Type B pancreatic cell (in vitro differentiated cells): ENCODE data around the gene GBX2. TPM values are rescaled to one million over a fixed set of nuclear protein-coding genes. Genes with fewer than 3 reads are reported as not detected.

Source experiments
- DNase-seq: peaks from one replicate; pipeline ENCODE4 v3.0.0; 2021; ENCODE audit warnings: mixed read lengths; ENCODE audit not compliant: unreplicated experiment; ENCODE audit errors: extremely low spot score
- H3K27ac Mint-ChIP-seq: 2 replicates; pipeline ENCODE4 v1.8.0; 2021; ENCODE audit warnings: mild to moderate bottlenecking, mixed read lengths
- H3K27me3 Mint-ChIP-seq: 2 replicates; pipeline ENCODE4 v1.8.0; 2021; ENCODE audit warnings: mixed read lengths
- H3K36me3 Mint-ChIP-seq: 2 replicates; pipeline ENCODE4 v1.8.0; 2021; ENCODE audit warnings: mixed read lengths
- H3K4me1 Mint-ChIP-seq: one replicate; pipeline ENCODE4 v1.8.0; 2021; ENCODE audit warnings: mixed read lengths; ENCODE audit not compliant: unreplicated experiment
- H3K4me3 Mint-ChIP-seq: 2 replicates; pipeline ENCODE4 v1.8.0; 2021; ENCODE audit warnings: mild to moderate bottlenecking, mixed read lengths
- H3K9me3 Mint-ChIP-seq: 2 replicates; pipeline ENCODE4 v1.8.0; 2021; ENCODE audit warnings: mixed read lengths
- total RNA-seq: library from RNA; stranded (reverse); gene quantifications from 2 replicates; pipeline ENCODE4 v1.2.1, GENCODE V29; 2021; ENCODE audit warnings: low replicate concordance
- TF ChIP-seq, protein P1 (sequence below): fragments of 200-600 bp; sonication (generic); conservative IDR thresholded peaks from 2 replicates; pipeline ENCODE4 v1.5.0; 2021; ENCODE audit warnings: antibody characterized with exemption, mild to moderate bottlenecking

The GBX2 gene
- total RNA-seq, 1 donor from 2014 or later, result 2.1 TPM

- Mint-ChIP-seq H3K36me3 (no peaks in the 10 kb centered on the region), H3K9me3 (no peaks in the 10 kb centered on the region), H3K4me3 (no peak overlapping the region), H3K27me3 (peaks cover 21% of the 10 kb centered on the region), H3K27ac (no peak overlapping the region), H3K4me1 (peaks cover 4% of the 10 kb centered on the region)
- DNase-seq, result peak; percentile 57
- TF ChIP-seq, protein P1, sequence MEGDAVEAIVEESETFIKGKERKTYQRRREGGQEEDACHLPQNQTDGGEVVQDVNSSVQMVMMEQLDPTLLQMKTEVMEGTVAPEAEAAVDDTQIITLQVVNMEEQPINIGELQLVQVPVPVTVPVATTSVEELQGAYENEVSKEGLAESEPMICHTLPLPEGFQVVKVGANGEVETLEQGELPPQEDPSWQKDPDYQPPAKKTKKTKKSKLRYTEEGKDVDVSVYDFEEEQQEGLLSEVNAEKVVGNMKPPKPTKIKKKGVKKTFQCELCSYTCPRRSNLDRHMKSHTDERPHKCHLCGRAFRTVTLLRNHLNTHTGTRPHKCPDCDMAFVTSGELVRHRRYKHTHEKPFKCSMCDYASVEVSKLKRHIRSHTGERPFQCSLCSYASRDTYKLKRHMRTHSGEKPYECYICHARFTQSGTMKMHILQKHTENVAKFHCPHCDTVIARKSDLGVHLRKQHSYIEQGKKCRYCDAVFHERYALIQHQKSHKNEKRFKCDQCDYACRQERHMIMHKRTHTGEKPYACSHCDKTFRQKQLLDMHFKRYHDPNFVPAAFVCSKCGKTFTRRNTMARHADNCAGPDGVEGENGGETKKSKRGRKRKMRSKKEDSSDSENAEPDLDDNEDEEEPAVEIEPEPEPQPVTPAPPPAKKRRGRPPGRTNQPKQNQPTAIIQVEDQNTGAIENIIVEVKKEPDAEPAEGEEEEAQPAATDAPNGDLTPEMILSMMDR, result no peak
Measured at GRCh38 chr2:236214376-236214995, 46.3 kb upstream of the GBX2 start.

- Mint-ChIP-seq H3K9me3 (no peaks in the 10 kb centered on the region), H3K36me3 (no peaks in the 10 kb centered on the region), H3K4me1 (peaks cover 9% of the 10 kb centered on the region), H3K27ac (no peak overlapping the region), H3K27me3 (peaks cover 17% of the 10 kb centered on the region), H3K4me3 (no peak overlapping the region)
- TF ChIP-seq, protein P1, result no peak
- DNase-seq, result peak; percentile 48
Measured at GRCh38 chr2:236211296-236211695, 43.1 kb upstream of the GBX2 start.

- peaks cover 9% of the 10 kb centered on the region for H3K4me1 Mint-ChIP-seq
- H3K9me3 Mint-ChIP-seq, result no peaks in the 10 kb centered on the region
- H3K36me3 Mint-ChIP-seq, result no peaks in the 10 kb centered on the region
- H3K4me3 Mint-ChIP-seq, result no peak overlapping the region
- peaks cover 15% of the 10 kb centered on the region for H3K27me3 Mint-ChIP-seq
- TF ChIP-seq, protein P1, result no peak
- DNase-seq, result peak; percentile 36
- H3K27ac Mint-ChIP-seq, result no peak overlapping the region
Measured at GRCh38 chr2:236210536-236210935, 42.4 kb upstream of the GBX2 start.

DNA sequence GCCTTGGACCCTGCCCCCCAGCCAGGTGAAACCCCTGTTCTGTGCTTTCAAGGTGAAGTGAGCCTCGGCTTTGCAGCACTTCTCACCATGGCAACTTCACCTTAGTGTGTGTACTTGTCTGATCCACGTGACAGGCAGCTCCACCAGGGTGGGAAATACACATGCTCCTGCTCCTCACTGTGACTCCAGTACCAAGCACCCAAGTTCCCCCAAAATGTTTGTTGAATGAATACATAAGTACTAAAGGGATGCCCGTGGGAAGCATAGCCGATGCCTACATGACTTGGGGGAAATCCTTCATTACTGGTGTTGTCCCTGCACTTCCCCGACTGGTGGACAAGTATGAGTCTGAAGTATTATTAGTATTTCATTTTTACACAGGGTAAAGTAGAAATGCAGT, 41.8 kb upstream of the GBX2 start:
- Mint-ChIP-seq H3K4me1 (peaks cover 9% of the 10 kb centered on the region), H3K27ac (no peak overlapping the region), H3K4me3 (no peak overlapping the region), H3K27me3 (peaks cover 15% of the 10 kb centered on the region), H3K36me3 (no peaks in the 10 kb centered on the region), H3K9me3 (no peaks in the 10 kb centered on the region)
- TF ChIP-seq, protein P1, result no peak
- DNase-seq, result no peak

- no peak overlapping the region for H3K27ac Mint-ChIP-seq
Measured at GRCh38 chr2:236209535-236209934, 41.3 kb upstream of the GBX2 start.

More at GRCh38 chr2:236209535-236209934, 41.3 kb upstream of the GBX2 start:
- Mint-ChIP-seq H3K9me3 (no peaks in the 10 kb centered on the region), H3K4me1 (peaks cover 9% of the 10 kb centered on the region), H3K36me3 (no peaks in the 10 kb centered on the region), H3K4me3 (no peak overlapping the region), H3K27me3 (peaks cover 15% of the 10 kb centered on the region)
- DNase-seq, result peak; percentile 43
- TF ChIP-seq, protein P1, result no peak
